ENCODE results near the gene ALS2.
"Not testable (repeated sequence)": the region's sequence is repeated elsewhere in the genome, so short reads cannot be mapped to it uniquely, and the experiment has no call there.

ALS2 gene

DNA sequence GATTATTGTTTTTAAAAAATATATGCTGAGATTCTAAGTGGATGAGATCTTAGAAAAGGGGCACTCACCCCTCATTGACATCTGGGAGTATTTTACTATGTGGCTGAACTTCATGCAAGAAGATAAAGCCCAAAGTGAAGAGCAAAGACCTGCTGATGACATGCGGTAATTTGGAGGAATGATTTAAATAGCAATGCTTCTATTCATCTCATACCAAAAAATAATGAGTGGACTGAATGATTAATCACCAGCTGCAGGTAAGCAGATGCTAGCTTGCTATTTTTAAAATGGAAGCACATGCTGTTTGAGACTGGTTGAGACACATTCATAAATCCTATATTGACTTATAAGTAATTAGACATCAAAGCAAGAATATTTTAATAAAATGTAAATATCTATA lies 12.9 kb upstream of the ALS2 start:
- no peak for DNase-seq (ENCODE audit: low read depth)

DNA sequence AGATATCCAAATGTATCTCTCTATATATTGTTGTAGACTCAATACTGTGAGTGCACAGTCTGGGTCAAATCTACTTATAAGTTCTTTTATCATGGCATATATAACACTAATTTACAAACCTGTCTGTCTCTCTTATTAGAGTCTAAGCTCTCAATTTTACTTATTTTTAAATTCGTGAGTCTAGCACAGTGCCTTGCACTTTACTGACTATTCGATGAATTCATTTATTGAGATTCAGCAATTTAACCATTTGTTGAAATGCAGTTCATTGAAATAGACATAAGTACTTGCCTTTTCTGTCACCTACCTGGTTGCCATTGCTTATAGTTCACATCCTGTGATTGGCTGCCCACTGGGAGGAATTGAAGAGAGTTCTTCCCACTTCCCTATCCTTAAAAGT lies 10.3 kb upstream of the ALS2 start:
- DNase-seq (ENCODE audit: low read depth): no peak

DNA sequence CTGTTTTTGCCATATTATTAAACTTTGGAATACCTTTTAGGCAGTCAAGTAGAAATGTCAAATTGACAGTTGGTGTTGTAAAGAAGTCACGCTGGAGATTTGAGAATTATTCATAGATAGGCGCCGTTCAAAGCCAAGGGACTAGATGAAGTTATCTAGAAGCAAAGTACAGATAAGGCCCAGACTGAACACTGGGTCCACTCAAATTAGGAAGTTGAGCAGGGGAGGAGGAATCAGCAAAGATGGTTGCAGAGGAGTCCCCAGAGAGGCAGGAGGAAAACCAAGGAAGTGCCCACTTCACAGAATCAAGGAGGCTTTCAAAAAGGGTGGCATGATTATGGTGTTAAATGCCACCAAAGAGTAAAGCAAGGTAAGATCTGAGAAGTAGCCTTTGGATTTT lies 9.6 kb upstream of the ALS2 start:
- no peak for DNase-seq (ENCODE audit: low read depth)

DNA sequence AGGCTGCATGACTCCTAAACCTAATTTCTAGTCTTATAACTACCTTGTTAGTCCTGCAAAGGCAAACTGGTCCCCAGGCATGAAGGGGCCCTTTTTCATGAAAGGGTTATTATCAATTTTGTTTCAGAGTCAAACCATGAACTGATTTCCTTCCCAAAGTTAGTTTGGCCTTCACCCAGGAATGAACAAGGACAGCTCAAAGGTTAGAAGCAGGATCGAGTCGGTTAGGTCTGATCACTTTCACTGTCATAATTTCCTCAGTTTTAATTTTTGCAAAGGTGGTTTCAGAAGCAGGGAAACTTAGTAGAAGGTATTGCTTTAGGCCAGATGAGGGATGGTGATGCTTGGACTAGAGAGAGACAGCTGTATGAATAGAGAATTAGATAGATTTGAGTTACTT lies 8.7 kb upstream of the ALS2 start:
- DNase-seq (ENCODE audit: low read depth): no peak

DNA sequence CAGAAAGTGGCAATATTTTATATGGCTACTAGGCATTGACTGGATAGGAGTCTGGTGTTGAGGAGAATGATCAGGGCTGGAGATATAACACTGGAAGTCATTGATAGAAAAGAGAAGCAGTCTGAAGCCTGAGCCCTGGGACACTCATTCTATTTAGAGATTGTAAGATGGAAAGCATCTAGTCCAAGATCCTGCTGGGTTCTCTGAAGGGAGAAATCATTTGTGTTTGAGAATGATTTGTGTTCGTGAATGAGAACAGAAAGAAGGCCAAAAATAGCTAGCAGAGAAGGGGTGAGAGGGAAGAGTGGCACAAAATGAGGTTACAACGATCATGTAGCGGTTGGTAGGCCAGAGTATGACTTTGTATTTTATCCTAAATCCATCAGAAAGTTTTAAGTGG lies 7.6 kb upstream of the ALS2 start:
- DNase-seq (ENCODE audit: low read depth): no peak

DNA sequence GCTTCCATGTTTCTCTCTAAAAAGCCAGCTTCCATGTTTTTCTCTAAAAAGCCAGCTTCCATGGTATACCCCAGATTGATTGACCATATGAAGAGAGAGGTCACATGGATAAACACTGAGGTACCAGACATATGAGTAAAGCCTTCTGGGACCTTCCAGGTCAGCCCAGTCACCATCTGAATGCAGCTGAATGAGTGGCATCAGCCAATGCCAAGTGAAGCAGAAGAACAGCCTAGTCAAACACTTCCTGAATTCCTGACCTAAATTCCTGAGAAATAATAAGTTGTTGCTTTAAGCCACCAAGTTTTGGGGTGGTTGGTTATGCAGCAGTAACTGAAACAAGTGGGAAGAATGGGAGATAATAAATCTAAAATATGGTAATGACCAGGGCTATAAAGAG lies 5.7 kb upstream of the ALS2 start:
- no peak for DNase-seq (ENCODE audit: low read depth)

DNA sequence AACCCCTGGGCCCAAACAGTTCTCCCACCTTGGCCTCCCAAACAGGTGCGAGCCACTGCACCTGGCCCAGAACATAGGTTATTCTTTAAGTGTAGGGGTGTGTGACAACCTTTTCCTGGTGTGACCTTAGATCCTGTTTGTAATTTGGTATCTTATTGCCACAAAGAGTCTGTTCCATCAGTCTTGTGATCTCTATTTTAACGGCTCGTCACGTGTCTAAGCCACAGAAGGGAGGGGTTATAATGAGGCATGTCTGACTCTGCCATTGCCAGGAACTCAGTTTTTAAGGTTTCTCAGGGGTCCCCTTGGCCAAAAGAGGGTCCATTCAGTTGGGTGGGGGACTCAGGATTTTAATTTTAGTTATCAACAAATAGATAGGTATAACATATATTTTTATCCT lies 4.4 kb upstream of the ALS2 start:
- no peak for DNase-seq (ENCODE audit: low read depth)

GRCh38 chr2:201784563-201784962 lies 3.8 kb upstream of the ALS2 start:
- no peak for DNase-seq (ENCODE audit: low read depth)

- DNase-seq (ENCODE audit: low read depth): no peak
Observed at GRCh38 chr2:201781557-201782051, 871 bp upstream of the ALS2 start.

DNA sequence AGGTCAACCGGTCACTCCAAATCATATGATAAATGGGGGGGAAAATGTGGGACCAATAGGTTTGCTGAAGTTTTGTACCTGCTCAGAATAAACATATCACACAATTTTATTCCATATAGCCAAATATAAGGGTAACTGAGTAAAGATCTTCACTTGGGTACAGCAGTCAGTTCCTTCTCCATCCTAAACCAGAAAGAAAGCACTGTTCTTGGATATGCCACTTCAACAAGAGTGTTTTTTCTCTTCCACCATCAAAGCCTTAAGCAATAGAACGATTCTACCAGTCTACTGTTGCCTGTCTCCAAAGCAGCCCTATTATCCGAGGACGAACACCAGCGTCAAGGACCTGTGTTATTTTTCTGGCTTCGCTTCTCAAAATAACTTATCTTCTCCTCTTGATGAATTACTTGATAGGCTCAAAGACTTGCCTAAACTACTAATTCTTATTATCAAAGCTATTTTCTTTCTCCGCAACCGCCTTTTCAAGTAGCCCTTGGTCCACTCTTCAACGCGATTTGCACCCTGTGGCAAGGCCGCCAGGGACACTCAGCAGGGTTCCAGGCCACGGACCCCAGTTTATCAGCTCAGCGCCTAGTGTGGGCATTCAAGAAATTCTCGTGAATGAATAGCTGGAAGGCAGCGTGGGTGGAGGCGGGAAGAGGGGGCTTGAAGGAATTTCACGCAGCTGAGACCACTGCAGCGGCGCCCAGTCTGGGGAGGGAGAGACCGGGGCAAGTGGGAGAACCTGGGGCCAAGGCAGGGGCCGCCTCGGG lies 646 bp downstream of the ALS2 start:
- no peak for DNase-seq (ENCODE audit: low read depth)

DNA sequence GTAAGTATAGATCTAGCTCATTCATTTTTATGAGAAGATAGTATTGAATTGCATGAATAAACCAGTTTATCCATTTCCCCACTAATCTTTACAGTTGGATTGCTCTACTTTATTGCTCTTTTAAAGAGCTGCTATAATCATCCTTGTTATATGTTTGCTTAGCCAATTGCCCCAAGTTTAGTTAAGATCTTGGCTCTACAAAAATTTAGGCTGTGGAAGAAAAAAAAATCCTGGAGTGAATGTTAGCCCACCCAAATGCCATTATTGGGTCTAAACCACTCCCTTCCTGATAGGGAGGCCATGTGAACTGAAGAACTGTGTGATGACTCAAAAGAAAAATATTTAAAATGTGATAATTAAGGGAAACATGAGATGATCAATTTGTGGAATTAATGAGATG lies 2.9 kb downstream of the ALS2 start:
- no peak for DNase-seq (ENCODE audit: low read depth)

DNA sequence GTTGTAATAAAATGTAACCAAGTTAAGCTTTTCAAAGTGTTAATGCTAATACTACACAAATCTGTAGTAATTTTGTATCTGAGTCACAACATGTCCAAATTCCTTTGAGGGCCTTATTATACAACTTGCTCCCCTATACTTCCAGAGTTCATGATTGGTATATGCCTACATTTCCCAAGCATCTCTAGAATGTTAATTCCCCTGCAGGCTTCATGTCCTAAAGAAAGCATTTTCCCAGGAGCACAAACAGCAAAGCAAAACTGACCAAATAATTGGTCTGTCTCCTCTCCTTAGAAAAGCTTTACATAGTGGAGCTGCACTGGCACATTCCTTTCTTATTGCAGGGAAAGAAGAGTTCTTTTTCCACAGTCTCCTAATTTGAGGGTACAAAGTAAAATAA lies 3.7 kb downstream of the ALS2 start:
- DNase-seq (ENCODE audit: low read depth): no peak

- no peak for DNase-seq (ENCODE audit: low read depth)
Observed at GRCh38 chr2:201775326-201775725, 5.4 kb downstream of the ALS2 start.

DNA sequence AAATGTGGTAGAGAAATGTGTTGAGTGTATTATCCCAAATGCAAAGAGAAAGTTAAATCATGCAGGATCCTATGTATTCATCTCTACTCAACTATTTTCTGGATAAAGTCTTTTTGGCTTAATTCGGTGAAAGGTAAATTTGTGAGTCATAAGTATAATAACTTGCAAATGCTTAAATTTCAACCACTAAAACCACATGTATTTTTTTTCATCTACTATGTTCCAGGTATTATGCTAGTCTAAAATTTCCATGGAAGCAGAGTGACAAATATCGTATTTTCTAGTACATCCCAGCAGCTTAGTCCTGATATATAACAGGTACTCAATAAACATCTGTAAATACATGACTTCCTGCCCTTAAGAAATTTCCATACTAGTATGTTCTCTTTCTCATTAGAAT lies 6.2 kb downstream of the ALS2 start:
- no peak for DNase-seq (ENCODE audit: low read depth)

GRCh38 chr2:201773990-201774389 lies 6.7 kb downstream of the ALS2 start:
- DNase-seq (ENCODE audit: low read depth): no peak

- no peak for DNase-seq (ENCODE audit: low read depth)
Observed at GRCh38 chr2:201769666-201770373, 10.9 kb downstream of the ALS2 start.

- DNase-seq (ENCODE audit: low read depth): no peak
Observed at GRCh38 chr2:201768918-201769317, 11.8 kb downstream of the ALS2 start.

DNA sequence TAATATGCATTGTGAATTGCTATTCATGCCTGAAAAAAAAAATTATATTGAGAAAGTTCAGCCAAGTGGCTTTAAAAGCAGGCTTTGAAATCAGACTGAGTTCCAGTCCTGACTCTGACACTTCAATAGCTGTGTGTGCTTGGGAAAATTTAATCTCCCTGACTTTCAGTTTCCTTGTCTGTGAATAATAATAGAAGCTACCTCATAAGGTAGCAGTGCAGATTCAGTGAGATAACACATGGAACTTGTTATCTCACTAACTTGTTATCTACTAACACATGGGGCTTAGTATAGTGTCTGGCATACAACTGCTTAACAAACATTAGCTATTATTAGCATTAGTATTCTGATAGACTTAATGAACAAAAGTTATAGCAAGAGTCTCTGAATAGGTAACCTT lies 14.9 kb downstream of the ALS2 start:
- DNase-seq (ENCODE audit: low read depth): no peak

GRCh38 chr2:201764469-201764868 lies 16.3 kb downstream of the ALS2 start:
- DNase-seq (ENCODE audit: low read depth): not testable (repeated sequence)

DNA sequence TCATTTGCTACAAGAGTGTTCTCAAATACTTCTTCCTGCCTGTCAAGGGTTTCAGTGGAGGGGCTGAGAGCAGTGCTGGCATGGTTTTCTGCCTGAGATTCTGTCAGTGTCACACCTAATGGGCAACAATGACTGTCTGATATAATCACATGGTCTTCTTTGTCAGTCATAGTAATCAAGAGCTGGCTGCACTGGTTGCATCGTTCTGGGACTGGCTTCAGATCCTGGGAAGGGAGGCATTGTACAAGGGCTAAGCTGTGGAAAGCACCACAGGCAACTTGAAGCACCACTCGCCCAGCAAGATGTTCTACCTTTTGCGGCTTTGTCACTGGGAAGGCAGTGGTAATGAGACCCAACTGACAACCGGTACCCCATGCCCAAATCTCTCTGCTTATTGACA lies 19.6 kb downstream of the ALS2 start:
- no peak for DNase-seq (ENCODE audit: low read depth)

DNA sequence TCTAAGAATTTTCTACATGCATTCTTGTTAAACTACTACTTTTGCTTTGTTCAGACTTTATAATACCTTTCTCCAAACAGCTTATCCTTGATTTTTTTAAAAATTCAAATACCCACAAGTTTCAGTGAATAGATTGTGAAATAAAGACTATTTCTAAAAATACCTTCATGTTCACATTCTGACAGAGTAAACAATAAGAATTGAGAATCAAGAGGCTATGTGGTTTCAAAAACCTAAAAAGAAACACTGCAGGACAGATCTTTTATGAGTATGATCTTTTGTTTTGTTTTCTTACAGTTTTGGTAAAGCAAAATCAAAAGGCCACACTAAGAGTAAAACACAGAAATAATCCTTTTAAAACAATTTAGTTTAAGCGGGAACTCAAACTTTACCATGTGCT lies 21.2 kb downstream of the ALS2 start:
- no peak for DNase-seq (ENCODE audit: low read depth)

- DNase-seq (ENCODE audit: low read depth): no peak
Observed at GRCh38 chr2:201758873-201759272, 21.9 kb downstream of the ALS2 start.

- DNase-seq (ENCODE audit: low read depth): no peak
Observed at GRCh38 chr2:201758234-201758633, 22.5 kb downstream of the ALS2 start.

Measured in stimulated activated CD8-positive, alpha-beta memory T cell treated with anti-CD3 and anti-CD28 coated beads, Interleukin-15, amount 100 ng/mL, for 24 hours (primary cell).